IMR-90 (cell line): ENCODE results near the gene ANGEL1. TPM values are rescaled to one million over a fixed set of nuclear protein-coding genes. Genes with fewer than 3 reads are reported as not detected.

Source experiments
- ATAC-seq: fragments of 200-7000 bp; cut with Tn5 transposase; 2 replicates; pipeline ENCODE4 v1.9.1; 2020; ENCODE audit warnings: low read depth, mild to moderate bottlenecking, moderate library complexity
- BruUV-seq: library from RNA; stranded (reverse); fragments of 400-500 nt; replicated peaks from 2 replicates; lab custom pipeline; 2021; lab: Mats Ljungman, UMichigan
- CTCF ChIA-PET: fragments of 300-600 bp; formaldehyde crosslinking; extraction: SDS; loops from one replicate; lab custom pipeline; 2021; ENCODE audit warnings: antibody characterized with exemption; lab: Yijun Ruan, JAX
- POLR2A ChIA-PET: fragments of 300-600 bp; sonication (Branson Sonifier 250); formaldehyde crosslinking; loops from one replicate; lab custom pipeline; 2022; ENCODE audit warnings: antibody characterized with exemption; ENCODE audit not compliant: unreplicated experiment; lab: Charles Lee
- DNase-seq: peaks from one replicate; pipeline ENCODE4 v3.0.0; 2013
- H2AFZ ChIP-seq: replicated peaks from 2 replicates; pipeline ENCODE3; 2013; ENCODE audit warnings: low read length, mild to moderate bottlenecking; ENCODE audit not compliant: poor library complexity
- H2AK5ac ChIP-seq: 2 replicates; pipeline ENCODE4 v1.6.1; 2013; ENCODE audit warnings: low read depth, low read length, inconsistent platforms
- H2AK9ac ChIP-seq: replicated peaks from 2 replicates; pipeline ENCODE3; 2013; ENCODE audit warnings: mild to moderate bottlenecking, low read depth, low read length, moderate library complexity; ENCODE audit not compliant: poor library complexity
- H2BK120ac ChIP-seq: 2 replicates; pipeline ENCODE4 v1.6.1; 2013; ENCODE audit warnings: low read depth, low read length, inconsistent platforms
- H2BK15ac ChIP-seq: 3 replicates; pipeline ENCODE4 v1.6.1; 2013; ENCODE audit warnings: low read depth, low read length, inconsistent platforms
- H2BK20ac ChIP-seq: 2 replicates; pipeline ENCODE4 v1.6.1; 2013; ENCODE audit warnings: low read depth, mild to moderate bottlenecking, inconsistent platforms, low read length, moderate library complexity
- H2BK5ac ChIP-seq: 2 replicates; pipeline ENCODE4 v1.6.1; 2013; ENCODE audit warnings: mild to moderate bottlenecking, low read depth, low read length, inconsistent platforms; ENCODE audit not compliant: poor library complexity, severe bottlenecking
- H3K14ac ChIP-seq: replicated peaks from 2 replicates; pipeline ENCODE4 v1.6.1; 2013; ENCODE audit warnings: low read depth, low read length, inconsistent platforms
- H3K18ac ChIP-seq: 2 replicates; pipeline ENCODE4 v1.6.1; 2013; ENCODE audit warnings: low read depth, low read length, control low read depth
- H3K23ac ChIP-seq: 2 replicates; pipeline ENCODE4 v1.6.1; 2013; ENCODE audit warnings: low read depth, low read length, inconsistent platforms
- H3K27ac ChIP-seq: 2 replicates; pipeline ENCODE4 v1.5.1; 2013; ENCODE audit warnings: mild to moderate bottlenecking, control low read depth, low read length; ENCODE audit not compliant: insufficient read depth
- H3K27me3 ChIP-seq: 2 replicates; pipeline ENCODE4 v1.6.1; 2013; ENCODE audit warnings: low read length; ENCODE audit not compliant: control insufficient read depth, insufficient read depth
- H3K36me3 ChIP-seq: 2 replicates; pipeline ENCODE4 v1.6.1; 2013; ENCODE audit warnings: low read length, mixed read lengths; ENCODE audit not compliant: control insufficient read depth, insufficient read depth
- H3K4ac ChIP-seq: 2 replicates; pipeline ENCODE4 v1.6.1; 2013; ENCODE audit warnings: low read depth, low read length, inconsistent platforms
- H3K4me1 ChIP-seq: 2 replicates; pipeline ENCODE4 v1.6.1; 2013; ENCODE audit warnings: low read length, mixed read lengths; ENCODE audit not compliant: control insufficient read depth, insufficient read depth
- H3K4me2 ChIP-seq: 2 replicates; pipeline ENCODE4 v1.6.1; 2013; ENCODE audit warnings: low read depth, mild to moderate bottlenecking, control low read depth, low read length, moderate library complexity
- H3K4me3 ChIP-seq: 2 replicates; pipeline ENCODE4 v1.5.1; 2013; ENCODE audit warnings: low read depth, mild to moderate bottlenecking, control low read depth, low read length, moderate library complexity; ENCODE audit not compliant: insufficient read depth
- H3K56ac ChIP-seq: 2 replicates; pipeline ENCODE4 v1.6.1; 2013; ENCODE audit warnings: low read length, inconsistent platforms; ENCODE audit not compliant: insufficient read depth; ENCODE audit errors: extremely low read depth
- H3K79me1 ChIP-seq, 2 experiments: 2 replicates each; pipeline ENCODE4 v1.6.1; 2013; ENCODE audit warnings: low read length in 2 of 2, inconsistent platforms in 1 of 2, low read depth in 1 of 2
- H3K9ac ChIP-seq: 2 replicates; pipeline ENCODE4 v1.6.1; 2013; ENCODE audit warnings: low read depth, low read length, control low read depth
- H3K9me1 ChIP-seq: 2 replicates; pipeline ENCODE4 v1.6.1; 2013; ENCODE audit warnings: low read length, inconsistent platforms; ENCODE audit not compliant: insufficient read depth
- H3K9me3 ChIP-seq: 2 replicates; pipeline ENCODE4 v1.6.1; 2013; ENCODE audit warnings: low read length; ENCODE audit not compliant: control insufficient read depth, insufficient read depth
- H4K20me1 ChIP-seq: 2 replicates; pipeline ENCODE4 v1.6.1; 2013; ENCODE audit warnings: low read length, inconsistent platforms; ENCODE audit not compliant: insufficient read depth
- H4K5ac ChIP-seq: 2 replicates; pipeline ENCODE4 v1.6.1; 2013; ENCODE audit warnings: mild to moderate bottlenecking, low read depth, low read length, control low read depth
- H4K8ac ChIP-seq, 2 experiments: 2 replicates each; pipeline ENCODE4 v1.6.1; 2013; ENCODE audit warnings: low read depth in 2 of 2, low read length in 2 of 2, control low read depth in 1 of 2, inconsistent platforms in 1 of 2
- H4K91ac ChIP-seq: 2 replicates; pipeline ENCODE4 v1.6.1; 2013; ENCODE audit warnings: low read depth, low read length, inconsistent platforms; ENCODE audit not compliant: insufficient read depth
- CEBPB ChIP-seq: IDR thresholded peaks from 2 replicates; pipeline ENCODE4 v1.6.1; 2012; ENCODE audit warnings: low read depth, low read length, improper control_type of control experiment
- CHD1 ChIP-seq: IDR thresholded peaks from 2 replicates; pipeline ENCODE4 v1.6.1; 2012; ENCODE audit warnings: low read depth, low read length, improper control_type of control experiment
- CTCF ChIP-seq: conservative IDR thresholded peaks from 2 replicates; pipeline ENCODE4 v1.5.1; 2012; ENCODE audit warnings: mild to moderate bottlenecking, low read depth, low read length, improper control_type of control experiment
- ELK1 ChIP-seq: fragments of 150-350 bp; IDR thresholded peaks from 2 replicates; pipeline ENCODE4 v1.6.1; 2016; ENCODE audit warnings: low read depth, mild to moderate bottlenecking, low read length, moderate library complexity, borderline replicate concordance
- MAFK ChIP-seq: IDR thresholded peaks from 2 replicates; pipeline ENCODE4 v1.6.1; 2012; ENCODE audit warnings: low read depth, low read length, improper control_type of control experiment
- MAZ ChIP-seq: IDR thresholded peaks from 2 replicates; pipeline ENCODE4 v1.6.1; 2012; ENCODE audit warnings: low read depth, mild to moderate bottlenecking, low read length, improper control_type of control experiment, moderate library complexity, borderline replicate concordance
- MXI1 ChIP-seq: IDR thresholded peaks from 2 replicates; pipeline ENCODE4 v1.6.1; 2012; ENCODE audit warnings: low read depth, mild to moderate bottlenecking, low read length, moderate library complexity, borderline replicate concordance
- NFE2L2 ChIP-seq: fragments of 150-350 bp; IDR thresholded peaks from 2 replicates; pipeline ENCODE4 v1.6.1; 2016; ENCODE audit warnings: low read depth, mild to moderate bottlenecking, low read length
- POLR2A ChIP-seq: IDR thresholded peaks from 2 replicates; pipeline ENCODE4 v1.6.1; 2012; ENCODE audit warnings: mild to moderate bottlenecking, low read depth, low read length
- RCOR1 ChIP-seq: IDR thresholded peaks from 2 replicates; pipeline ENCODE4 v1.6.1; 2012; ENCODE audit warnings: mild to moderate bottlenecking, low read length, improper control_type of control experiment; ENCODE audit not compliant: insufficient replicate concordance
- RFX5 ChIP-seq: IDR thresholded peaks from 2 replicates; pipeline ENCODE4 v1.8.0; 2012; ENCODE audit warnings: low read depth, mild to moderate bottlenecking, low read length, moderate library complexity
- SMC3 ChIP-seq: fragments of 150-350 bp; IDR thresholded peaks from 2 replicates; pipeline ENCODE4 v1.6.1; 2016; ENCODE audit warnings: low read depth, mild to moderate bottlenecking, antibody characterized with exemption, low read length, moderate library complexity
- USF2 ChIP-seq: fragments of 150-350 bp; IDR thresholded peaks from 2 replicates; pipeline ENCODE4 v1.6.1; 2017; ENCODE audit warnings: mild to moderate bottlenecking, antibody characterized with exemption, low read length, low read depth
- WGBS, 2 experiments: methylation state at CpG; one replicate each; pipeline versions ENCODE4 v1.1.5 to v1.1.7; 2013; ENCODE audit warnings: missing lambda C conversion rate in 2 of 2; ENCODE audit not compliant: insufficient read length in 1 of 2; ENCODE audit errors: extremely low coverage in 2 of 2; 5-methylcytosine and 5-hydroxymethylcytosine counted together
- dilution Hi-C: fragments of 300-500 bp; cut with HindIII; formaldehyde crosslinking; loops from one replicate; pipeline ENCODE4 v1.14.3; 2018; ENCODE audit warnings: low sequenced_read_pairs; ENCODE audit not compliant: unreplicated experiment
- in situ Hi-C: fragments of 300-500 bp; cut with MboI; formaldehyde crosslinking; loops from 3 replicates; pipeline ENCODE4 v1.14.3; 2019; ENCODE audit warnings: low sequenced_read_pairs, inconsistent platforms, mixed read lengths
- intact Hi-C: fragments of 100-400 bp; cut with micrococcal nuclease; formaldehyde crosslinking; loops from 2 replicates; pipeline ENCODE4 v1.10.0; 2022
- polyA plus RNA-seq, 3 experiments: library from polyadenylated mRNA; depleted of rRNA; stranded (reverse); fragments of >200 nt; gene quantifications; 2 replicates each; pipeline ENCODE4 v1.2.3, GENCODE V29; 2012; ENCODE audit warnings: low replicate concordance in 1 of 3
- total RNA-seq: library from RNA; depleted of rRNA; stranded (reverse); fragments of >200 nt; gene quantifications from 2 replicates; pipeline ENCODE4 v1.2.3, GENCODE V29; 2012

The ANGEL1 gene
- total and polyA plus RNA-seq, 2 of the 4 experiments (the other 2 are of a cell fraction): 4.1 to 10.0 TPM

GRCh38 chr14:76762411-76763095 is 50.1 kb downstream of the ANGEL1 start:
- H3K14ac ChIP-seq: no peak overlapping the region
- ChIA-PET POLR2A (no interaction called here), CTCF (no interaction called here)
- H3K79me1 ChIP-seq: no peaks in the 10 kb centered on the region
- peak overlapping the region; percentile 67 for H2AK9ac ChIP-seq
- no peak overlapping the region for H3K56ac ChIP-seq
- no peak overlapping the region for H3K18ac ChIP-seq
- peaks cover 6% of the 10 kb centered on the region; the same call in 1 of the 2 replicates for H3K9me1 ChIP-seq
- no peaks in the 10 kb centered on the region for H3K9me3 ChIP-seq
- peaks cover 8% of the 10 kb centered on the region; the same call in 1 of the 2 replicates for H3K4me1 ChIP-seq
- intact Hi-C loops: no loop called here
- H4K5ac ChIP-seq: 0 out of 2 replicates have a peak overlapping the region, but pooled peaks have one; percentile 37
- WGBS, 2 experiments: 89% methylated on average over 6 of the region's 28 CpGs; no CpG with 5 or more reads in 1 of the 2 experiments
- in situ Hi-C loops: no loop called here
- peak overlapping the region; percentile 41; the same call in 1 of the 2 replicates for H3K23ac ChIP-seq
- no peak overlapping the region; the same call in 1 of the 2 replicates for H3K27ac ChIP-seq
- TF ChIP-seq RFX5 (no peak), RCOR1 (no peak), MXI1 (no peak), NFE2L2 (no peak), ELK1 (no peak), MAFK (no peak), CTCF (no peak), USF2 (no peak), CHD1 (no peak), CEBPB (no peak), SMC3 (no peak), POLR2A (no peak), MAZ (no peak)
- H2BK120ac ChIP-seq: no peak overlapping the region
- DNase-seq (no peak), ATAC-seq (no peak)
- H3K4me2 ChIP-seq: peak overlapping the region; percentile 97
- peak overlapping the region; percentile 87 for H3K4me3 ChIP-seq
- no peak overlapping the region; the same call in 1 of the 2 replicates for H2AK5ac ChIP-seq
- H3K27me3 ChIP-seq: no peaks in the 10 kb centered on the region; the same call in 1 of the 2 replicates
- H2BK20ac ChIP-seq: no peak overlapping the region
- H2BK15ac ChIP-seq: no peak overlapping the region
- H3K36me3 ChIP-seq: no peaks in the 10 kb centered on the region
- dilution Hi-C loops: no loop called here
- H4K91ac ChIP-seq: no peak overlapping the region
- no peak overlapping the region for H2BK5ac ChIP-seq
- peak overlapping the region; percentile 94 for H2AFZ ChIP-seq
- peak overlapping the region in 1 of 2 experiments; percentile 5; a peak in 1 of 4 replicates for H4K8ac ChIP-seq
- BruUV-seq: no TSS peak
- peak overlapping the region; percentile 56 for H3K9ac ChIP-seq
- H3K4ac ChIP-seq: no peak overlapping the region
- H4K20me1 ChIP-seq: no peaks in the 10 kb centered on the region
